GM23338 (cell line): Measurements from ENCODE around the gene ARPC5. TPM values are rescaled to one million over a fixed set of nuclear protein-coding genes. Genes with fewer than 3 reads are reported as not detected.
A peak's percentile ranks its signal among the peaks of the same experiment; 100 is the strongest.

Experiments used
- ATAC-seq: fragments of 200-7000 bp; cut with Tn5 transposase; 3 replicates; pipeline ENCODE4 v1.9.1; 2020
- DNase-seq: peaks from one replicate; pipeline ENCODE4 v3.0.0-alpha.2; 2015; ENCODE audit warnings: low spot score
- H2AFZ ChIP-seq: fragments of 200-600 bp; sonication (generic); 2 replicates; pipeline ENCODE4 v1.8.0; 2016; ENCODE audit warnings: antibody characterized with exemption, mild to moderate bottlenecking, moderate library complexity
- H3F3A ChIP-seq: fragments of 200-600 bp; sonication (generic); replicated peaks from 2 replicates; pipeline ENCODE4 v1.8.0; 2017; ENCODE audit warnings: antibody characterized with exemption, mixed run types, low read depth
- H3K27ac ChIP-seq: fragments of 200-600 bp; sonication (generic); 2 replicates; pipeline ENCODE4 v1.6.1; 2016; ENCODE audit warnings: low read depth
- H3K27me3 ChIP-seq: fragments of 200-600 bp; sonication (generic); 2 replicates; pipeline ENCODE4 v1.8.0; 2016; ENCODE audit warnings: mild to moderate bottlenecking, mixed run types, moderate library complexity; ENCODE audit not compliant: insufficient read depth
- H3K36me3 ChIP-seq: fragments of 200-600 bp; sonication (generic); 2 replicates; pipeline ENCODE4 v1.8.0; 2016; ENCODE audit warnings: mild to moderate bottlenecking; ENCODE audit not compliant: insufficient read depth
- H3K4me1 ChIP-seq: fragments of 200-600 bp; sonication (generic); 2 replicates; pipeline ENCODE4 v1.8.0; 2016; ENCODE audit warnings: mild to moderate bottlenecking, moderate library complexity; ENCODE audit not compliant: insufficient read depth
- H3K4me2 ChIP-seq: fragments of 200-600 bp; sonication (generic); 2 replicates; pipeline ENCODE4 v1.7.1; 2017; ENCODE audit warnings: mixed run types
- H3K4me3 ChIP-seq: fragments of 200-600 bp; sonication (generic); 2 replicates; pipeline ENCODE4 v1.6.1; 2016; ENCODE audit warnings: mixed run types
- H3K79me2 ChIP-seq: fragments of 200-600 bp; sonication (generic); replicated peaks from 2 replicates; pipeline ENCODE4 v1.8.0; 2017; ENCODE audit warnings: mild to moderate bottlenecking; ENCODE audit not compliant: insufficient read depth
- H3K9me2 ChIP-seq: fragments of 200-600 bp; sonication (generic); 2 replicates; pipeline ENCODE4 v1.8.0; 2017; ENCODE audit not compliant: insufficient read depth
- H4K20me1 ChIP-seq: fragments of 200-600 bp; sonication (generic); replicated peaks from 2 replicates; pipeline ENCODE4 v1.8.0; 2017; ENCODE audit warnings: mild to moderate bottlenecking; ENCODE audit not compliant: insufficient read depth
- H3K27ac Mint-ChIP-seq: 2 replicates; pipeline ENCODE4 v1.8.0; 2020; ENCODE audit warnings: inconsistent platforms, mild to moderate bottlenecking, moderate library complexity, mixed read lengths
- H3K27me3 Mint-ChIP-seq: 3 replicates; pipeline ENCODE4 v1.8.0; 2022; ENCODE audit warnings: low read depth, mild to moderate bottlenecking, moderate library complexity, mixed read lengths, inconsistent platforms; ENCODE audit not compliant: insufficient read depth, poor library complexity
- H3K36me3 Mint-ChIP-seq: 3 replicates; pipeline ENCODE4 v1.8.0; 2021; ENCODE audit warnings: low read depth, mild to moderate bottlenecking, inconsistent platforms, moderate library complexity, mixed read lengths
- H3K4me1 Mint-ChIP-seq: 3 replicates; pipeline ENCODE4 v1.8.0; 2020; ENCODE audit warnings: mild to moderate bottlenecking, inconsistent platforms, mixed read lengths
- H3K4me3 Mint-ChIP-seq: 3 replicates; pipeline ENCODE4 v1.8.0; 2021; ENCODE audit warnings: moderate library complexity, mild to moderate bottlenecking, inconsistent platforms, mixed read lengths
- H3K9me3 Mint-ChIP-seq: 3 replicates; pipeline ENCODE4 v1.8.0; 2020; ENCODE audit warnings: moderate library complexity, mild to moderate bottlenecking, inconsistent platforms, mixed read lengths
- CREB1 ChIP-seq: fragments of 250-450 bp; sonication (Bioruptor Pico); IDR thresholded peaks from 2 replicates; pipeline ENCODE4 v1.5.0; 2020; ENCODE audit warnings: low read depth, mild to moderate bottlenecking, moderate library complexity
- ETS1 ChIP-seq: IDR thresholded peaks from 2 replicates; pipeline ENCODE4 v1.6.1; 2016; ENCODE audit warnings: antibody characterized with exemption
- EZH2 ChIP-seq: fragments of 200-600 bp; sonication (generic); IDR thresholded peaks from one replicate; pipeline ENCODE4 v1.8.0; 2017; ENCODE audit warnings: antibody characterized with exemption, mild to moderate bottlenecking, low read depth; ENCODE audit not compliant: unreplicated experiment
- EZH2phosphoT487 ChIP-seq: fragments of 200-600 bp; sonication (generic); IDR thresholded peaks from one replicate; pipeline ENCODE4 v1.8.1; 2018; ENCODE audit warnings: antibody characterized with exemption; ENCODE audit not compliant: unreplicated experiment
- JUNB ChIP-seq: IDR thresholded peaks from one replicate; pipeline ENCODE4 v1.6.1; 2016; ENCODE audit warnings: antibody characterized with exemption; ENCODE audit not compliant: unreplicated experiment
- NANOG ChIP-seq: IDR thresholded peaks from 2 replicates; pipeline ENCODE4 v1.6.1; 2016; ENCODE audit warnings: antibody characterized with exemption, borderline replicate concordance
- POLR2AphosphoS5 ChIP-seq: IDR thresholded peaks from 2 replicates; pipeline ENCODE4 v1.6.1; 2016; ENCODE audit warnings: antibody characterized with exemption, low read depth
- REST ChIP-seq: IDR thresholded peaks from one replicate; pipeline ENCODE4 v1.6.1; 2018; ENCODE audit warnings: antibody characterized with exemption; ENCODE audit not compliant: unreplicated experiment
- STAT1 ChIP-seq: IDR thresholded peaks from one replicate; pipeline ENCODE4 v1.6.1; 2016; ENCODE audit warnings: antibody characterized with exemption; ENCODE audit not compliant: unreplicated experiment
- ZNF114 ChIP-seq: fragments of 250-450 bp; sonication (Bioruptor Pico); IDR thresholded peaks from 2 replicates; pipeline ENCODE4 v1.5.0; 2020; ENCODE audit warnings: mild to moderate bottlenecking, moderate library complexity
- ZNF331 ChIP-seq: fragments of 250-450 bp; sonication (Bioruptor Pico); IDR thresholded peaks from 2 replicates; pipeline ENCODE4 v1.5.0; 2020; ENCODE audit warnings: low read depth, mild to moderate bottlenecking, moderate library complexity
- polyA plus RNA-seq: library from polyadenylated mRNA; unstranded; fragments of >200 nt; fragmentation: Nextera tagmentation; extraction: Ambion mirVana; gene quantifications from 2 replicates; pipeline ENCODE4 v1.2.1, GENCODE V29; 2016
- total RNA-seq: library from RNA; depleted of rRNA; stranded (reverse); fragments of >200 nt; shearing (Covaris generic); gene quantifications from 2 replicates; pipeline ENCODE4 v1.2.3, GENCODE V29; 2014
- TF ChIP-seq, protein P1 (sequence below), 2 experiments: fragments of 200-600 bp in 1 of 2; sonication (generic) in 1 of 2; conservative IDR thresholded peaks; 2 replicates each; pipeline versions ENCODE4 v1.5.1 to v1.6.1; 2016 to 2017; ENCODE audit warnings: antibody characterized with exemption in 2 of 2, low read depth in 2 of 2, mild to moderate bottlenecking in 2 of 2, moderate library complexity in 1 of 2
- TF ChIP-seq, protein P2 (sequence below): fragments of 250-450 bp; sonication (Bioruptor Pico); IDR thresholded peaks from 2 replicates; pipeline ENCODE4 v1.5.0; 2020; ENCODE audit warnings: mild to moderate bottlenecking, moderate library complexity

The ARPC5 gene
- total and polyA plus RNA-seq, 2 experiments from 2014 or later = 75.4 to 98.9 TPM

- H2AFZ ChIP-seq = peak overlapping the region; percentile 87
- H3K27me3 ChIP-seq = no peaks in the 10 kb centered on the region
- no peaks in the 10 kb centered on the region for H3F3A ChIP-seq
- H3K79me2 ChIP-seq = no peaks in the 10 kb centered on the region
- no peaks in the 10 kb centered on the region for H3K36me3 ChIP-seq
- no peak for ATAC-seq
- no peaks in the 10 kb centered on the region for H4K20me1 ChIP-seq
- Mint-ChIP-seq H3K27ac (0 out of 2 replicates have a peak overlapping the region, but pooled peaks have one; percentile 20), H3K36me3 (no peaks in the 10 kb centered on the region), H3K4me1 (peaks cover 3% of the 10 kb centered on the region; the same call in 2 of the 3 replicates), H3K27me3 (peaks cover 6% of the 10 kb centered on the region), H3K9me3 (no peaks in the 10 kb centered on the region; the same call in 2 of the 3 replicates), H3K4me3 (no peak overlapping the region)
- no peak overlapping the region for H3K4me3 ChIP-seq
- H3K27ac ChIP-seq = no peak overlapping the region
- TF ChIP-seq ETS1 (no peak), ZNF114 (CRISPR knock-in tag) (no peak), EZH2 (no peak), STAT1 (no peak), REST (no peak), CREB1 (no peak), ZNF331 (no peak), NANOG (no peak), JUNB (no peak), POLR2AphosphoS5 (no peak), EZH2phosphoT487 (no peak)
- TF ChIP-seq, protein P1, sequence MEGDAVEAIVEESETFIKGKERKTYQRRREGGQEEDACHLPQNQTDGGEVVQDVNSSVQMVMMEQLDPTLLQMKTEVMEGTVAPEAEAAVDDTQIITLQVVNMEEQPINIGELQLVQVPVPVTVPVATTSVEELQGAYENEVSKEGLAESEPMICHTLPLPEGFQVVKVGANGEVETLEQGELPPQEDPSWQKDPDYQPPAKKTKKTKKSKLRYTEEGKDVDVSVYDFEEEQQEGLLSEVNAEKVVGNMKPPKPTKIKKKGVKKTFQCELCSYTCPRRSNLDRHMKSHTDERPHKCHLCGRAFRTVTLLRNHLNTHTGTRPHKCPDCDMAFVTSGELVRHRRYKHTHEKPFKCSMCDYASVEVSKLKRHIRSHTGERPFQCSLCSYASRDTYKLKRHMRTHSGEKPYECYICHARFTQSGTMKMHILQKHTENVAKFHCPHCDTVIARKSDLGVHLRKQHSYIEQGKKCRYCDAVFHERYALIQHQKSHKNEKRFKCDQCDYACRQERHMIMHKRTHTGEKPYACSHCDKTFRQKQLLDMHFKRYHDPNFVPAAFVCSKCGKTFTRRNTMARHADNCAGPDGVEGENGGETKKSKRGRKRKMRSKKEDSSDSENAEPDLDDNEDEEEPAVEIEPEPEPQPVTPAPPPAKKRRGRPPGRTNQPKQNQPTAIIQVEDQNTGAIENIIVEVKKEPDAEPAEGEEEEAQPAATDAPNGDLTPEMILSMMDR (conservative IDR thresholded peaks at IDR 0.05; ENCODE audit: low read depth in 2 of 2) = no peak
- TF ChIP-seq, protein P2, sequence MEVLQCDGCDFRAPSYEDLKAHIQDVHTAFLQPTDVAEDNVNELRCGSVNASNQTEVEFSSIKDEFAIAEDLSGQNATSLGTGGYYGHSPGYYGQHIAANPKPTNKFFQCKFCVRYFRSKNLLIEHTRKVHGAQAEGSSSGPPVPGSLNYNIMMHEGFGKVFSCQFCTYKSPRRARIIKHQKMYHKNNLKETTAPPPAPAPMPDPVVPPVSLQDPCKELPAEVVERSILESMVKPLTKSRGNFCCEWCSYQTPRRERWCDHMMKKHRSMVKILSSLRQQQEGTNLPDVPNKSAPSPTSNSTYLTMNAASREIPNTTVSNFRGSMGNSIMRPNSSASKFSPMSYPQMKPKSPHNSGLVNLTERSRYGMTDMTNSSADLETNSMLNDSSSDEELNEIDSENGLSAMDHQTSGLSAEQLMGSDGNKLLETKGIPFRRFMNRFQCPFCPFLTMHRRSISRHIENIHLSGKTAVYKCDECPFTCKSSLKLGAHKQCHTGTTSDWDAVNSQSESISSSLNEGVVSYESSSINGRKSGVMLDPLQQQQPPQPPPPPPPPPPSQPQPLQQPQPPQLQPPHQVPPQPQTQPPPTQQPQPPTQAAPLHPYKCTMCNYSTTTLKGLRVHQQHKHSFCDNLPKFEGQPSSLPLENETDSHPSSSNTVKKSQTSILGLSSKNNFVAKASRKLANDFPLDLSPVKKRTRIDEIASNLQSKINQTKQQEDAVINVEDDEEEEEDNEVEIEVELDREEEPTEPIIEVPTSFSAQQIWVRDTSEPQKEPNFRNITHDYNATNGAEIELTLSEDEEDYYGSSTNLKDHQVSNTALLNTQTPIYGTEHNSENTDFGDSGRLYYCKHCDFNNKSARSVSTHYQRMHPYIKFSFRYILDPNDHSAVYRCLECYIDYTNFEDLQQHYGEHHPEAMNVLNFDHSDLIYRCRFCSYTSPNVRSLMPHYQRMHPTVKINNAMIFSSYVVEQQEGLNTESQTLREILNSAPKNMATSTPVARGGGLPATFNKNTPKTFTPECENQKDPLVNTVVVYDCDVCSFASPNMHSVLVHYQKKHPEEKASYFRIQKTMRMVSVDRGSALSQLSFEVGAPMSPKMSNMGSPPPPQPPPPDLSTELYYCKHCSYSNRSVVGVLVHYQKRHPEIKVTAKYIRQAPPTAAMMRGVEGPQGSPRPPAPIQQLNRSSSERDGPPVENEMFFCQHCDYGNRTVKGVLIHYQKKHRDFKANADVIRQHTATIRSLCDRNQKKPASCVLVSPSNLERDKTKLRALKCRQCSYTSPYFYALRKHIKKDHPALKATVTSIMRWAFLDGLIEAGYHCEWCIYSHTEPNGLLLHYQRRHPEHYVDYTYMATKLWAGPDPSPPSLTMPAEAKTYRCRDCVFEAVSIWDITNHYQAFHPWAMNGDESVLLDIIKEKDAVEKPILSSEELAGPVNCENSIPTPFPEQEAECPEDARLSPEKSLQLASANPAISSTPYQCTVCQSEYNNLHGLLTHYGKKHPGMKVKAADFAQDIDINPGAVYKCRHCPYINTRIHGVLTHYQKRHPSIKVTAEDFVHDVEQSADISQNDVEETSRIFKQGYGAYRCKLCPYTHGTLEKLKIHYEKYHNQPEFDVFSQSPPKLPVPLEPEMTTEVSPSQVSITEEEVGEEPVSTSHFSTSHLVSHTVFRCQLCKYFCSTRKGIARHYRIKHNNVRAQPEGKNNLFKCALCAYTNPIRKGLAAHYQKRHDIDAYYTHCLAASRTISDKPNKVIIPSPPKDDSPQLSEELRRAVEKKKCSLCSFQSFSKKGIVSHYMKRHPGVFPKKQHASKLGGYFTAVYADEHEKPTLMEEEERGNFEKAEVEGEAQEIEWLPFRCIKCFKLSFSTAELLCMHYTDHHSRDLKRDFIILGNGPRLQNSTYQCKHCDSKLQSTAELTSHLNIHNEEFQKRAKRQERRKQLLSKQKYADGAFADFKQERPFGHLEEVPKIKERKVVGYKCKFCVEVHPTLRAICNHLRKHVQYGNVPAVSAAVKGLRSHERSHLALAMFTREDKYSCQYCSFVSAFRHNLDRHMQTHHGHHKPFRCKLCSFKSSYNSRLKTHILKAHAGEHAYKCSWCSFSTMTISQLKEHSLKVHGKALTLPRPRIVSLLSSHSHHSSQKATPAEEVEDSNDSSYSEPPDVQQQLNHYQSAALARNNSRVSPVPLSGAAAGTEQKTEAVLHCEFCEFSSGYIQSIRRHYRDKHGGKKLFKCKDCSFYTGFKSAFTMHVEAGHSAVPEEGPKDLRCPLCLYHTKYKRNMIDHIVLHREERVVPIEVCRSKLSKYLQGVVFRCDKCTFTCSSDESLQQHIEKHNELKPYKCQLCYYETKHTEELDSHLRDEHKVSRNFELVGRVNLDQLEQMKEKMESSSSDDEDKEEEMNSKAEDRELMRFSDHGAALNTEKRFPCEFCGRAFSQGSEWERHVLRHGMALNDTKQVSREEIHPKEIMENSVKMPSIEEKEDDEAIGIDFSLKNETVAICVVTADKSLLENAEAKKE (CRISPR knock-in tag) = no peak
- H3K4me2 ChIP-seq = no peak overlapping the region
- 0 out of 2 replicates have a peak, but pooled peaks cover 8% of the 10 kb centered on the region for H3K9me2 ChIP-seq
- no peaks in the 10 kb centered on the region for H3K4me1 ChIP-seq
- DNase-seq = no peak
Observed at GRCh38 chr1:183604038-183604808, 31.4 kb downstream of the ARPC5 start.
